Sigmoid colon (tissue), 7 donors: ENCODE measurements around the gene FOXO4. TPM values are rescaled to one million over a fixed set of nuclear protein-coding genes. Genes with fewer than 3 reads are reported as not detected.

Experiments used
- DNase-seq: peaks from one replicate; pipeline ENCODE4 v3.0.0-alpha.2; 2019
- H3K27ac ChIP-seq, 4 donors: fragments of 200-600 bp; sonication (generic); one replicate each; pipeline ENCODE4 v1.5.1; 2016 to 2019; ENCODE audit warnings: mild to moderate bottlenecking in 1 of 4
- H3K27me3 ChIP-seq, 3 donors: fragments of 200-600 bp; sonication (generic); one replicate each; pipeline ENCODE4 v1.5.1; 2019; ENCODE audit warnings: mild to moderate bottlenecking in 1 of 3
- H3K36me3 ChIP-seq, 4 donors: fragments of 200-600 bp; sonication (generic); one replicate each; pipeline ENCODE4 v1.5.1; 2016 to 2019
- H3K4me1 ChIP-seq, 4 donors: fragments of 200-600 bp; sonication (generic); one replicate each; pipeline ENCODE4 v1.5.1; 2017 to 2019
- H3K4me3 ChIP-seq, 4 donors: fragments of 200-600 bp; sonication (generic); one replicate each; pipeline ENCODE4 v1.5.1; 2017 to 2019; ENCODE audit warnings: mild to moderate bottlenecking in 2 of 4, moderate library complexity in 1 of 4
- H3K9me3 ChIP-seq, 4 donors: fragments of 200-600 bp in 3 of 4; sonication (generic) in 3 of 4; one replicate each; pipeline versions ENCODE4 v1.5.1 to v1.6.1; 2013 to 2019
- EP300 ChIP-seq, 4 donors: sonication (generic); formaldehyde crosslinking; IDR thresholded peaks; one replicate each; pipeline ENCODE4 v1.6.1; 2017; ENCODE audit warnings: antibody characterized with exemption in 4 of 4
- POLR2A ChIP-seq, 2 donors: fragments of 450-650 bp; IDR thresholded peaks; one replicate each; pipeline ENCODE4 v1.6.1; 2016; ENCODE audit warnings: antibody characterized with exemption in 2 of 2, mild to moderate bottlenecking in 2 of 2, moderate library complexity in 2 of 2
- POLR2AphosphoS5 ChIP-seq, 4 donors: sonication (generic); formaldehyde crosslinking; IDR thresholded peaks; one replicate each; pipeline ENCODE4 v1.6.1; 2017; ENCODE audit warnings: antibody characterized with exemption in 4 of 4
- WGBS, 2 donors: extraction: QIAGEN DNeasy Blood & Tissue Kit; methylation state at CpG; one replicate each; pipeline ENCODE4 v1.1.7; 2013; 5-methylcytosine and 5-hydroxymethylcytosine counted together
- intact Hi-C: fragments of 100-400 bp; cut with DNase I; formaldehyde crosslinking; loops from one replicate; pipeline ENCODE4 v1.15.1; 2023
- polyA plus RNA-seq, 3 donors: library from polyadenylated mRNA; stranded (reverse); fragments of 200-250 nt; gene quantifications; one replicate each; pipeline ENCODE4 v1.2.3, GENCODE V29; 2013
- total RNA-seq, 4 donors: library from RNA; depleted of rRNA; stranded (reverse); fragments of >200 nt; gene quantifications; one replicate each; pipeline ENCODE4 v1.1.0, GENCODE V29; 2016
- TF ChIP-seq, protein P1 (sequence below), 4 experiments: fragments of 450-650 bp in 3 of 4; fragments of 200-600 bp in 1 of 4; IDR thresholded peaks; one replicate each; pipeline ENCODE4 v1.5.1; 2016 to 2019; ENCODE audit warnings: antibody characterized with exemption in 4 of 4, mild to moderate bottlenecking in 3 of 4, moderate library complexity in 2 of 4
- donor health status: healthy with polysubstance abuse.
- donor health status: Bipolar disorder and iron deficiency.
- donor health status: healthy.

The FOXO4 gene
- total and polyA plus RNA-seq, 7 donors = 14.7 to 34.6 (median 25.3) TPM

DNA sequence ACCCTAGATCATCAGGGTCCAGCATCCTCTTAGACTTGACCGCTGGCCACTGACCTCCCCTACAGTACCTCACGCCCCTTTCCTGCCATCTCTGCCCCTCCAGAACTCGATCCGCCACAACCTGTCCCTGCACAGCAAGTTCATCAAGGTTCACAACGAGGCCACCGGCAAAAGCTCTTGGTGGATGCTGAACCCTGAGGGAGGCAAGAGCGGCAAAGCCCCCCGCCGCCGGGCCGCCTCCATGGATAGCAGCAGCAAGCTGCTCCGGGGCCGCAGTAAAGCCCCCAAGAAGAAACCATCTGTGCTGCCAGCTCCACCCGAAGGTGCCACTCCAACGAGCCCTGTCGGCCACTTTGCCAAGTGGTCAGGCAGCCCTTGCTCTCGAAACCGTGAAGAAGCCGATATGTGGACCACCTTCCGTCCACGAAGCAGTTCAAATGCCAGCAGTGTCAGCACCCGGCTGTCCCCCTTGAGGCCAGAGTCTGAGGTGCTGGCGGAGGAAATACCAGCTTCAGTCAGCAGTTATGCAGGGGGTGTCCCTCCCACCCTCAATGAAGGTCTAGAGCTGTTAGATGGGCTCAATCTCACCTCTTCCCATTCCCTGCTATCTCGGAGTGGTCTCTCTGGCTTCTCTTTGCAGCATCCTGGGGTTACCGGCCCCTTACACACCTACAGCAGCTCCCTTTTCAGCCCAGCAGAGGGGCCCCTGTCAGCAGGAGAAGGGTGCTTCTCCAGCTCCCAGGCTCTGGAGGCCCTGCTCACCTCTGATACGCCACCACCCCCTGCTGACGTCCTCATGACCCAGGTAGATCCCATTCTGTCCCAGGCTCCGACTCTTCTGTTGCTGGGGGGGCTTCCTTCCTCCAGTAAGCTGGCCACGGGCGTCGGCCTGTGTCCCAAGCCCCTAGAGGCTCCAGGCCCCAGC lies 5.2 kb downstream of the FOXO4 start:
- WGBS, 2 donors = 86 to 90% methylated on average over 31 of the region's 31 CpGs
- Histone ChIP-seq H3K9me3 (no peaks in the 10 kb centered on the region), H3K27me3 (no peaks in the 10 kb centered on the region), H3K36me3 (no peaks in the 10 kb centered on the region), H3K27ac (no peak overlapping the region), H3K4me1 (peaks cover 0 to 22% (median 10%) of the 10 kb centered on the region in 4 donors), H3K4me3 (no peak overlapping the region)
- no peak for DNase-seq
- intact Hi-C loops = no loop called here
- TF ChIP-seq POLR2A (IDR thresholded peaks at IDR 0.05) (no peak), EP300 (IDR thresholded peaks at IDR 0.05) (no peak), POLR2AphosphoS5 (IDR thresholded peaks at IDR 0.05) (no peak)
- TF ChIP-seq, protein P1, sequence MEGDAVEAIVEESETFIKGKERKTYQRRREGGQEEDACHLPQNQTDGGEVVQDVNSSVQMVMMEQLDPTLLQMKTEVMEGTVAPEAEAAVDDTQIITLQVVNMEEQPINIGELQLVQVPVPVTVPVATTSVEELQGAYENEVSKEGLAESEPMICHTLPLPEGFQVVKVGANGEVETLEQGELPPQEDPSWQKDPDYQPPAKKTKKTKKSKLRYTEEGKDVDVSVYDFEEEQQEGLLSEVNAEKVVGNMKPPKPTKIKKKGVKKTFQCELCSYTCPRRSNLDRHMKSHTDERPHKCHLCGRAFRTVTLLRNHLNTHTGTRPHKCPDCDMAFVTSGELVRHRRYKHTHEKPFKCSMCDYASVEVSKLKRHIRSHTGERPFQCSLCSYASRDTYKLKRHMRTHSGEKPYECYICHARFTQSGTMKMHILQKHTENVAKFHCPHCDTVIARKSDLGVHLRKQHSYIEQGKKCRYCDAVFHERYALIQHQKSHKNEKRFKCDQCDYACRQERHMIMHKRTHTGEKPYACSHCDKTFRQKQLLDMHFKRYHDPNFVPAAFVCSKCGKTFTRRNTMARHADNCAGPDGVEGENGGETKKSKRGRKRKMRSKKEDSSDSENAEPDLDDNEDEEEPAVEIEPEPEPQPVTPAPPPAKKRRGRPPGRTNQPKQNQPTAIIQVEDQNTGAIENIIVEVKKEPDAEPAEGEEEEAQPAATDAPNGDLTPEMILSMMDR (IDR thresholded peaks at IDR 0.05) = no peak

GRCh38 chrX:71102292-71102691 lies 6.6 kb downstream of the FOXO4 start:
- WGBS, 2 donors = 77 to 85% methylated on average over 3 of the region's 3 CpGs
- no peak overlapping the region for H3K4me3 ChIP-seq
- H3K27ac ChIP-seq = no peak overlapping the region
- intact Hi-C loops = no loop called here
- TF ChIP-seq EP300 (IDR thresholded peaks at IDR 0.05) (no peak), POLR2AphosphoS5 (IDR thresholded peaks at IDR 0.05) (no peak), POLR2A (IDR thresholded peaks at IDR 0.05) (no peak)
- no peaks in the 10 kb centered on the region for H3K27me3 ChIP-seq
- DNase-seq = no peak
- peaks cover 0 to 13% (median 7%) of the 10 kb centered on the region in 4 donors for H3K4me1 ChIP-seq
- no peaks in the 10 kb centered on the region for H3K36me3 ChIP-seq
- no peaks in the 10 kb centered on the region for H3K9me3 ChIP-seq

- H3K4me1 ChIP-seq = peaks cover 0 to 4% (median 0%) of the 10 kb centered on the region in 4 donors
- H3K4me3 ChIP-seq = no peak overlapping the region
- WGBS, 2 donors = 16 to 34% methylated on average over 10 of the region's 10 CpGs
- no peaks in the 10 kb centered on the region for H3K27me3 ChIP-seq
- peak; percentile 59 for DNase-seq
- no peaks in the 10 kb centered on the region for H3K36me3 ChIP-seq
- no peaks in the 10 kb centered on the region for H3K9me3 ChIP-seq
- intact Hi-C loops = no loop called here
- peak overlapping the region in 2 of 4 donors; percentile 7 to 35 for H3K27ac ChIP-seq
- TF ChIP-seq POLR2AphosphoS5 (IDR thresholded peaks at IDR 0.05) = no peak
- TF ChIP-seq, protein P1 (IDR thresholded peaks at IDR 0.05) = no peak
- no peak for TF ChIP-seq POLR2A (IDR thresholded peaks at IDR 0.05)
- no peak for TF ChIP-seq EP300 (IDR thresholded peaks at IDR 0.05)
Observed at GRCh38 chrX:71103110-71103983, 7.7 kb downstream of the FOXO4 start.

DNA sequence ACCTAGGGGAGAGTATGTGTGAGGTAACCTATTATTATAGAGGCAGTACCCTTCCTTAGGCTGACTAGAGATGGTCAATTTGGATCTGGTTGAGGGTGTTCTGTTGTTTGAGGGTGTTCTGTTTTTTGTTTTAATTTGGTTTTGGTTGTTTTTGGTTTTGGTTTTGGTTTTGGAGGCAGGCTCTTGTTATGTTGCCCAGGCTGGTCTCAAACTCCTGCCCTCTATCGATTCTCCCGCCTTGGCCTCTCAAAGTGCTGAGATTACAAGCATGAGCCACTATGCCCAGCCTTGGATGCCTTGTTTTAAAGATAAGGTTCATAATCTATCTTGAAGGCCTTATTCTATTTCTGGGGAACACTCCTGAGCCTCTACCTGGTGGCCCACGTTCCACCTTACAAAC lies 10.0 kb downstream of the FOXO4 start:
- Histone ChIP-seq H3K9me3 (no peaks in the 10 kb centered on the region), H3K27ac (no peak overlapping the region), H3K27me3 (no peaks in the 10 kb centered on the region), H3K36me3 (no peaks in the 10 kb centered on the region), H3K4me1 (no peaks in the 10 kb centered on the region), H3K4me3 (no peak overlapping the region)
- intact Hi-C loops = no loop called here
- no peak for TF ChIP-seq EP300 (IDR thresholded peaks at IDR 0.05)
- TF ChIP-seq POLR2A (IDR thresholded peaks at IDR 0.05) = no peak
- no peak for TF ChIP-seq POLR2AphosphoS5 (IDR thresholded peaks at IDR 0.05)
- TF ChIP-seq, protein P1 (IDR thresholded peaks at IDR 0.05) = no peak
- DNase-seq = no peak
- 84 to 98% methylated on average over 3 of the region's 3 CpGs for WGBS, 2 donors

- Histone ChIP-seq H3K4me1 (no peaks in the 10 kb centered on the region), H3K27ac (no peak within 1 kb of the TSS), H3K9me3 (no peaks in the 10 kb centered on the region), H3K4me3 (no peak within 1 kb of the TSS), H3K36me3 (no peaks in the 10 kb centered on the region), H3K27me3 (no peaks in the 10 kb centered on the region)
- WGBS, 2 donors = 90 to 96% methylated on average over 1 of the region's 1 CpG
- DNase-seq = no peak
- intact Hi-C loops = no loop called here
- TF ChIP-seq EP300 (IDR thresholded peaks at IDR 0.05) = no peak
- TF ChIP-seq, protein P1 (IDR thresholded peaks at IDR 0.05) = no peak
- TF ChIP-seq POLR2A (IDR thresholded peaks at IDR 0.05) = no peak
- no peak for TF ChIP-seq POLR2AphosphoS5 (IDR thresholded peaks at IDR 0.05)
Observed at GRCh38 chrX:71106427-71106826, 10.8 kb downstream of the FOXO4 start, which contains the start of gene CXorf65. Gene CXorf65 (minus strand): TSS chrX:71106740. CDS start chrX:71106556, 184 bp downstream.
